Kidney (tissue), 14 donors: Measurements from ENCODE around the gene PHTF2. TPM values are rescaled to one million over a fixed set of nuclear protein-coding genes. Genes with fewer than 3 reads are reported as not detected.

Experiments used
- DNase-seq, 5 donors: peaks; one replicate each; pipeline ENCODE4 v3.0.0-alpha.2; 2013 to 2020
- FAIRE-seq: peaks from 2 replicates; lab custom pipeline; 2012; peaks lifted over from hg19 to GRCh38; lab: Jason Lieb, UNC
- H3K27ac ChIP-seq, 2 donors: one replicate each; pipeline ENCODE4 v1.7.0; 2013; ENCODE audit warnings: low read depth in 2 of 2, low read length in 2 of 2, inconsistent platforms in 1 of 2
- H3K27me3 ChIP-seq: one replicate; pipeline ENCODE4 v1.7.1; 2013; ENCODE audit warnings: low read length, inconsistent platforms; ENCODE audit not compliant: control insufficient read depth, insufficient read depth
- H3K36me3 ChIP-seq, 3 donors: one replicate each; pipeline versions ENCODE4 v1.7.0 to v1.7.1; 2013; ENCODE audit warnings: low read length in 3 of 3, control low read depth in 1 of 3, inconsistent platforms in 1 of 3; ENCODE audit not compliant: insufficient read depth in 3 of 3, control insufficient read depth in 2 of 3
- H3K4me1 ChIP-seq, 3 donors: one replicate each; pipeline versions ENCODE4 v1.7.0 to v1.7.1; 2013; ENCODE audit warnings: low read length in 3 of 3, inconsistent platforms in 1 of 3, low read depth in 1 of 3; ENCODE audit not compliant: control insufficient read depth in 2 of 3, insufficient read depth in 2 of 3
- H3K4me3 ChIP-seq, 3 donors: one replicate each; pipeline versions ENCODE4 v1.7.0 to v1.8.1; 2013; ENCODE audit warnings: low read length in 3 of 3, control low read depth in 1 of 3, inconsistent platforms in 1 of 3
- H3K9ac ChIP-seq, 3 donors: one replicate each; pipeline versions ENCODE4 v1.7.0 to v1.7.1; 2013; ENCODE audit warnings: low read length in 3 of 3, control low read depth in 1 of 3, inconsistent platforms in 1 of 3
- H3K9me3 ChIP-seq, 3 donors: one replicate each; pipeline versions ENCODE4 v1.7.0 to v1.7.1; 2013; ENCODE audit warnings: low read length in 3 of 3, control low read depth in 1 of 3, inconsistent platforms in 1 of 3; ENCODE audit not compliant: control insufficient read depth in 2 of 3, insufficient read depth in 1 of 3
- intact Hi-C: fragments of 100-400 bp; cut with DNase I; formaldehyde crosslinking; loops from one replicate; pipeline ENCODE4 v1.11.1; 2022
- polyA plus RNA-seq: library from polyadenylated mRNA; stranded (reverse); fragments of 350-450 nt; fragmentation: Illumina TruSeq; extraction: RNeasy Lipid Tissue Mini Kit (QIAGEN cat#74804); gene quantifications from one replicate; pipeline ENCODE4 v1.2.3, GENCODE V29; 2014; ENCODE audit warnings: low read depth, low replicate concordance; ENCODE audit not compliant: insufficient read depth
- total RNA-seq: library from RNA; stranded (reverse); fragmentation: NEBNext Ultra II Directional; extraction: Animal tissue kit (Norgen Biotek cat#: 25700); gene quantifications from one replicate; pipeline ENCODE4 v1.2.1, GENCODE V29; 2021
- TF ChIP-seq, protein P1 (sequence below): IDR thresholded peaks from 3 replicates; pipeline ENCODE4 v1.5.1; 2012; ENCODE audit warnings: mild to moderate bottlenecking, moderate library complexity, borderline replicate concordance; ENCODE audit not compliant: insufficient read depth; ENCODE audit errors: extremely low read depth
- donor health status: control.
- donor health status: control.
- donor health status: control.
- donor health status: control.
- donor health status: control.
- donor health status: DM: yes; HTN: yes; CAD: no.
- donor health status: Normal renal cell carcinoma (clear cell type).

Gene PHTF2
- total and polyA plus RNA-seq, 2 donors from 2014 or later, result 6.0 to 13.8 TPM

DNA sequence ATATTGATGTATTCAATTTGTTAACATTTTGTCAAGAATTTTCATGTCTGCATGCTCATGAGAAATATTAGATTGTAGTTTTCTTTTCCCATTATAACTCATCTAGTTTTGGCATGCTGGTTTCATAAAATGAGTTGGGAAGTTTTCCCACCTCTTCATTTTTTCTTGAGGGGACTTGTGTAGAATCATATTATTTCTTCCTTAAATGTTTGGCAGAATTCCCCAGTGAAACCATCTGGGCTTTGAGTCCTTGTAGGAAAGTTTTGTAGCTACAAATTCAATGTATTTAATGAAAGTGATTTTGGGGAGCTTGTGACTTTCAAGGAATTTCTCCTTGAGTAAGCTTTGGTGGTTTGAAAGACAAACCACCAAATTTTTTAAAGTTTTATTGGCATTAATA is 173.2 kb downstream of the PHTF2 start:
- intact Hi-C loops, result no loop called here
- H3K9me3 ChIP-seq, result no peaks in the 10 kb centered on the region
- DNase-seq (no peak), FAIRE-seq (no peak)
- H3K36me3 ChIP-seq, result no peaks in the 10 kb centered on the region
- no peaks in the 10 kb centered on the region for H3K4me1 ChIP-seq
- TF ChIP-seq, protein P1, sequence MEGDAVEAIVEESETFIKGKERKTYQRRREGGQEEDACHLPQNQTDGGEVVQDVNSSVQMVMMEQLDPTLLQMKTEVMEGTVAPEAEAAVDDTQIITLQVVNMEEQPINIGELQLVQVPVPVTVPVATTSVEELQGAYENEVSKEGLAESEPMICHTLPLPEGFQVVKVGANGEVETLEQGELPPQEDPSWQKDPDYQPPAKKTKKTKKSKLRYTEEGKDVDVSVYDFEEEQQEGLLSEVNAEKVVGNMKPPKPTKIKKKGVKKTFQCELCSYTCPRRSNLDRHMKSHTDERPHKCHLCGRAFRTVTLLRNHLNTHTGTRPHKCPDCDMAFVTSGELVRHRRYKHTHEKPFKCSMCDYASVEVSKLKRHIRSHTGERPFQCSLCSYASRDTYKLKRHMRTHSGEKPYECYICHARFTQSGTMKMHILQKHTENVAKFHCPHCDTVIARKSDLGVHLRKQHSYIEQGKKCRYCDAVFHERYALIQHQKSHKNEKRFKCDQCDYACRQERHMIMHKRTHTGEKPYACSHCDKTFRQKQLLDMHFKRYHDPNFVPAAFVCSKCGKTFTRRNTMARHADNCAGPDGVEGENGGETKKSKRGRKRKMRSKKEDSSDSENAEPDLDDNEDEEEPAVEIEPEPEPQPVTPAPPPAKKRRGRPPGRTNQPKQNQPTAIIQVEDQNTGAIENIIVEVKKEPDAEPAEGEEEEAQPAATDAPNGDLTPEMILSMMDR, result no peak
- H3K9ac ChIP-seq, result no peak overlapping the region
- no peak overlapping the region for H3K27ac ChIP-seq
- no peak overlapping the region for H3K4me3 ChIP-seq
- H3K27me3 ChIP-seq, result no peaks in the 10 kb centered on the region

DNA sequence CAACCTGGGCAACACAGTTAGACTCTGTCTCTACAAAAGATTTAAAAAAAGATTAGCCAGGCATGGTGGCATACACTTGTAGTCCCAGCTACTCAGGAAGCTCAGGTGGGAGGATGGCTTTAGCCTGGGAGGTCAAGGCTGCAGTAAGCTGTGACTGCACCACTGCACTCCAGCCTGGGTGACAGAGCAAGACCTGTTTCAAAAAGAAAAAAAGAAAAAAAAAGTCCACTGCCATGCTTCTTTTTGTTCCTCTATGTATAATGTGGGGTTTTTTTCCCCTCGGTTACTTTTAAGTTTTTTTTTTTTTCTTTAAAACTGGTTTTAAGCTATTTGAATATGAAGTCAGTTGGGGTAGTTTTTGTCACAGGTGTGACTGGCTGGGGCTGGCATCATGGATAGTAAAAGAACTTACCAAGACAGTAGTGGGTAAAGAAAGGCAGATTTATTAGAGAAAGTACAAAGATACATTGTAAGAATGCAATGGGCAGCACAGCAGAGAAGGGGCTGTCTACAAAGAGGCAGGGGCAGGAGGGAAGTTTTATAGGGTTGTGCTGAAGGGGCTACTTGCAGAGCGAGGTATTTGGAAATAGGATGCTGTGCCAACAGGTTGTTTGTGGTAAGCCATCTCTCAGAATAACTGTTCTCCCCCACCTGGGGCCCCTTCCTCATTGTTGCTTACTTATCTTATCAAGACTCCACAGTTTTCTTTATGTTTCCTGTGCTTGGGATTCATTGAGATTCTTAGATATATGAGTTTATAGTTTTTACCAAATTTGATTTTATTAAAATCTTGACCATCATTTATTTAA is 177.3 kb downstream of the PHTF2 start:
- no peak for DNase-seq
- H3K36me3 ChIP-seq, result no peaks in the 10 kb centered on the region
- no peaks in the 10 kb centered on the region for H3K27me3 ChIP-seq
- H3K4me3 ChIP-seq, result no peak overlapping the region
- no peaks in the 10 kb centered on the region for H3K4me1 ChIP-seq
- H3K9me3 ChIP-seq, result no peaks in the 10 kb centered on the region
- no peak overlapping the region for H3K9ac ChIP-seq
- H3K27ac ChIP-seq, result no peak overlapping the region
- FAIRE-seq, result no peak
- TF ChIP-seq, protein P1, result no peak
- intact Hi-C loops, result no loop called here

DNA sequence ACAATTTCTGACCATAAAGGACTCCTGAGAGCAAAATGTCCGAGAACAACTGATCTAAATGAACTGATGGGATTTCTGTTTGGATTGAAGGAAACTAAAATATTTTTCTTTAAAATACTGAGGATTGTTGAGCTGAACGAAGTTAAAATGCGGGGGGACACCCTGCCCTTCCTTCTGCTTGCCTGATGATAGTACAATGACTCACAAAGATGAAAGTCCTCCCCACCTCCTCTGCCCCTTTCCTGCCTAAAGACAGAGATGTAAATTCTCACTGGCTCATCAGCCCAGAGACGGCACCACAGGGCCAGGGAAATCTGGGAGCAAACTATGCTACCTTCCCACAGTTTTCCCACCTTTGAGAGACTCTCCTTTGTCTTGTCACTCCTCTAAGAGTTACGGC is 180.6 kb downstream of the PHTF2 start:
- no peaks in the 10 kb centered on the region for H3K36me3 ChIP-seq
- intact Hi-C loops, result no loop called here
- H3K4me1 ChIP-seq, result no peaks in the 10 kb centered on the region
- no peak overlapping the region for H3K4me3 ChIP-seq
- H3K9me3 ChIP-seq, result no peaks in the 10 kb centered on the region
- H3K9ac ChIP-seq, result no peak overlapping the region
- FAIRE-seq (no peak), DNase-seq (no peak)
- TF ChIP-seq, protein P1, result no peak
- no peaks in the 10 kb centered on the region for H3K27me3 ChIP-seq
- H3K27ac ChIP-seq, result no peak overlapping the region
